Fibroblast of lung (primary cell): ENCODE measurements around the gene ITGAL.

ENCODE experiments used
- CTCF ChIP-seq, 2 donors: IDR thresholded peaks in 1 of 2; conservative IDR thresholded peaks in 1 of 2; 1 replicate in 1 of 2; 2 replicates in 1 of 2; pipeline ENCODE4 v1.5.1; 2011 to 2012; ENCODE audit warnings: low read length in 2 of 2, control low read depth in 1 of 2, inconsistent platforms in 1 of 2, low read depth in 1 of 2, mild to moderate bottlenecking in 1 of 2
- EZH2 ChIP-seq: IDR thresholded peaks from 2 replicates; pipeline ENCODE4 v1.5.1; 2012; ENCODE audit warnings: low read length, control low read depth, mild to moderate bottlenecking; ENCODE audit errors: missing control alignments

- no peak for TF ChIP-seq CTCF (conservative IDR thresholded peaks at IDR 0.05 in 1 of 2, IDR thresholded peaks at IDR 0.05 in 1 of 2; ENCODE audit: low read depth in 1 of 2, low read length in 2 of 2)
- no peak for TF ChIP-seq EZH2
Measured at GRCh38 chr16:30567991-30568638, 95.6 kb downstream of the ITGAL start.
